HepG2 (cell line): ENCODE data around the gene PLCB4. TPM values are rescaled to one million over a fixed set of nuclear protein-coding genes. Genes with fewer than 3 reads are reported as not detected.

Source experiments
- CBX5 ChIP-seq: sonication (generic); formaldehyde crosslinking; IDR thresholded peaks from 2 replicates; pipeline ENCODE4 v1.4.0; 2020; ENCODE audit warnings: missing genetic modification reagents, borderline replicate concordance
- FOXC1 ChIP-seq: sonication (generic); formaldehyde crosslinking; IDR thresholded peaks from 2 replicates; pipeline ENCODE4 v1.8.0; 2022; ENCODE audit warnings: mild to moderate bottlenecking, missing genetic modification reagents, borderline replicate concordance
- HMG20B ChIP-seq: conservative IDR thresholded peaks from 2 replicates; pipeline ENCODE4 v1.6.1; 2016; ENCODE audit warnings: missing genetic modification reagents, missing compliant biosample characterization
- HNRNPH1 ChIP-seq: fragments of 200-400 bp; formaldehyde crosslinking; optimal IDR thresholded peaks from 2 replicates; pipeline ENCODE3; 2017; ENCODE audit warnings: mild to moderate bottlenecking, low read depth, low read length
- ISL2 ChIP-seq: sonication (generic); formaldehyde crosslinking; IDR thresholded peaks from 2 replicates; pipeline ENCODE4 v1.5.0; 2020; ENCODE audit warnings: missing genetic modification reagents
- KLF9 ChIP-seq: IDR thresholded peaks from 2 replicates; pipeline ENCODE4 v1.6.1; 2016; ENCODE audit warnings: low read depth
- MIER2 ChIP-seq: IDR thresholded peaks from 2 replicates; pipeline ENCODE4 v1.6.1; 2016; ENCODE audit warnings: missing biosample characterization, missing genetic modification reagents
- NFE2L1 ChIP-seq: sonication (generic); formaldehyde crosslinking; IDR thresholded peaks from 2 replicates; pipeline ENCODE4 v1.4.0; 2020; ENCODE audit warnings: missing genetic modification reagents, mild to moderate bottlenecking, borderline replicate concordance
- NFKB2 ChIP-seq: sonication (generic); formaldehyde crosslinking; IDR thresholded peaks from 2 replicates; pipeline ENCODE4 v1.4.0; 2020; ENCODE audit warnings: missing genetic modification reagents, borderline replicate concordance
- POLR2G ChIP-seq: fragments of 200-400 bp; formaldehyde crosslinking; IDR thresholded peaks from 2 replicates; pipeline ENCODE4 v1.6.1; 2018; ENCODE audit warnings: mild to moderate bottlenecking, low read depth, low read length, moderate library complexity
- PRMT3 ChIP-seq: sonication (generic); formaldehyde crosslinking; IDR thresholded peaks from 2 replicates; pipeline ENCODE4 v1.8.1; 2022; ENCODE audit warnings: low read depth, mild to moderate bottlenecking, moderate library complexity, missing genetic modification reagents, borderline replicate concordance
- STAG1 ChIP-seq: sonication (generic); formaldehyde crosslinking; IDR thresholded peaks from 2 replicates; pipeline ENCODE4 v1.4.0; 2020; ENCODE audit warnings: missing genetic modification reagents
- TGIF2 ChIP-seq: IDR thresholded peaks from 2 replicates; pipeline ENCODE4 v1.6.1; 2016; ENCODE audit warnings: control low read depth, missing compliant biosample characterization
- TSC22D2 ChIP-seq: sonication (generic); formaldehyde crosslinking; IDR thresholded peaks from 2 replicates; pipeline ENCODE4 v1.5.1; 2020; ENCODE audit warnings: missing genetic modification reagents, mild to moderate bottlenecking, borderline replicate concordance
- ZBTB7A ChIP-seq: sonication (generic); formaldehyde crosslinking; IDR thresholded peaks from 2 replicates; pipeline ENCODE4 v1.8.0; 2022; ENCODE audit warnings: mild to moderate bottlenecking, missing genetic modification reagents
- ZBTB7B ChIP-seq: sonication (generic); formaldehyde crosslinking; IDR thresholded peaks from 2 replicates; pipeline ENCODE4 v1.4.0; 2020; ENCODE audit warnings: missing genetic modification reagents
- ZNF12 ChIP-seq: sonication (generic); formaldehyde crosslinking; IDR thresholded peaks from 2 replicates; pipeline ENCODE4 v1.5.0; 2020; ENCODE audit warnings: missing genetic modification reagents
- ZNF124 ChIP-seq: sonication (generic); formaldehyde crosslinking; IDR thresholded peaks from 2 replicates; pipeline ENCODE4 v1.4.0; 2020; ENCODE audit warnings: missing genetic modification reagents
- ZNF530 ChIP-seq: sonication (generic); formaldehyde crosslinking; IDR thresholded peaks from 2 replicates; pipeline ENCODE4 v1.5.0; 2020; ENCODE audit warnings: low read depth, mild to moderate bottlenecking, missing genetic modification reagents
- ZNF570 ChIP-seq: sonication (generic); formaldehyde crosslinking; IDR thresholded peaks from 2 replicates; pipeline ENCODE4 v1.4.0; 2020; ENCODE audit warnings: mild to moderate bottlenecking, missing genetic modification reagents, borderline replicate concordance
- polyA plus RNA-seq, 8 experiments: library from polyadenylated mRNA; depleted of rRNA in 3 of 8; stranded (reverse) in 7 of 8; unstranded in 1 of 8; fragments of >200 nt; fragmentation: Illumina TruSeq in 4 of 8; extraction: Trizol in 4 of 8; gene quantifications; 2 replicates each; pipeline versions ENCODE4 v1.2.1 to v1.2.3, GENCODE V29; 2011 to 2016; ENCODE audit warnings: low read depth in 4 of 8, missing spikeins in 1 of 8, mixed read lengths in 1 of 8; ENCODE audit not compliant: insufficient read depth in 1 of 8
- total RNA-seq, 5 experiments: library from RNA; depleted of rRNA; stranded (reverse); fragments of >200 nt; fragmentation: Illumina TruSeq; extraction: Trizol; gene quantifications; 2 replicates each; pipeline ENCODE4 v1.2.3, GENCODE V29; 2016; ENCODE audit warnings: low read depth in 1 of 5
- TF ChIP-seq, protein P1 (sequence below): IDR thresholded peaks from 2 replicates; pipeline ENCODE4 v1.6.1; 2016; ENCODE audit warnings: control low read depth
- TF ChIP-seq, protein P2 (sequence below): sonication (generic); formaldehyde crosslinking; IDR thresholded peaks from 2 replicates; pipeline ENCODE4 v1.5.1; 2020; ENCODE audit warnings: mild to moderate bottlenecking, moderate library complexity, missing genetic modification reagents
- TF ChIP-seq, protein P3 (sequence below): sonication (generic); formaldehyde crosslinking; IDR thresholded peaks from 2 replicates; pipeline ENCODE4 v1.4.0; 2020; ENCODE audit warnings: missing genetic modification reagents
- TF ChIP-seq, protein P4 (sequence below): sonication (generic); formaldehyde crosslinking; IDR thresholded peaks from 2 replicates; pipeline ENCODE4 v1.5.1; 2020; ENCODE audit warnings: missing genetic modification reagents, mild to moderate bottlenecking, borderline replicate concordance
- TF ChIP-seq, protein P5 (sequence below): IDR thresholded peaks from 2 replicates; pipeline ENCODE4 v1.6.1; 2016; ENCODE audit warnings: mild to moderate bottlenecking

PLCB4 gene
- total and polyA plus RNA-seq, 2 of the 13 experiments (the other 11 are each of a cell fraction or from before 2014, with no cell fraction given), result 0.01 TPM; not detected in 1

DNA sequence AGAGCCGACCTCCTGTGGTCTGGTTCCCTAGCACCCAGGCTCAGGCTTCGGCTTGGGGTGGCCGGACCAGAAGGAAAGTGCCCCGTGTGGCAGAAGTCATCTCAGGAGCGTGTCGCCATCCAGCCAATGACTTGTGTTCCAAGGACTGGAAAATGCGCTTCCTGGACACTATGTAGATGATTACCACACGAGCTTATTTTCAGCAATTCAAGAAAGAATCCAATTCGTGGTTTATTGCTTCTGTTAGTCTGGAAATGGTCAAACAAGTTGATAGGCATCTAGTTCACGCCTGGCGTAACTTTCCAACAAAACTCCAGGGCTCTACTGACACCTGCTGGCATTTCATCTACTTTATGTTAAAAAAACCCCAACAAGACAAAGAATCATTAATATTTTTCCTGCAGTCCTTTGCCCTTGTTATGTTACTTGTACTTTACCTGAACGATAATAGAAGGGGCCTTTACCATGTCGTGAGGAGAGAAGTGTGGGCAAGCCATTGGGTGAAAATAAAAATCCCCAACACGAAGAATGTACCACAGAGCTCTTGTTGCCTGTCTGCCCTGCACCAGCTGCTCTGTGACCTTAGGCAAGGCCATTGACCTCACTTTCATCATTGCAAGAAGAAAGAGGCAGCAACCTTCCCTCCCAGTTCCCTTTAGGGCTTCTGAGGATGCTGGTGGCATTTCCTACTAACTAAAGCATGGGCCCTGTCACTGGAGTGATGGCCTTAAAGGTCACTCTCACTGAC, 290.8 kb downstream of the PLCB4 start (continued):
- TF ChIP-seq, protein P1, sequence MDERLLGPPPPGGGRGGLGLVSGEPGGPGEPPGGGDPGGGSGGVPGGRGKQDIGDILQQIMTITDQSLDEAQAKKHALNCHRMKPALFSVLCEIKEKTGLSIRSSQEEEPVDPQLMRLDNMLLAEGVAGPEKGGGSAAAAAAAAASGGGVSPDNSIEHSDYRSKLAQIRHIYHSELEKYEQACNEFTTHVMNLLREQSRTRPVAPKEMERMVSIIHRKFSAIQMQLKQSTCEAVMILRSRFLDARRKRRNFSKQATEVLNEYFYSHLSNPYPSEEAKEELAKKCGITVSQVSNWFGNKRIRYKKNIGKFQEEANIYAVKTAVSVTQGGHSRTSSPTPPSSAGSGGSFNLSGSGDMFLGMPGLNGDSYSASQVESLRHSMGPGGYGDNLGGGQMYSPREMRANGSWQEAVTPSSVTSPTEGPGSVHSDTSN, result no peak
- TF ChIP-seq NFKB2 (CRISPR knock-in tag) (no peak), PRMT3 (CRISPR knock-in tag) (no peak), CBX5 (CRISPR knock-in tag) (0 out of 2 replicates have a peak, but pooled peaks have one; percentile 46), ZNF12 (no peak), ZNF124 (CRISPR knock-in tag) (0 out of 2 replicates have a peak, but pooled peaks have one; percentile 37), NFE2L1 (no peak), HNRNPH1 (no peak), HMG20B (CRISPR knock-in tag) (no peak), ZNF530 (CRISPR knock-in tag) (no peak), FOXC1 (CRISPR knock-in tag) (0 out of 2 replicates have a peak, but pooled peaks have one; percentile 61), ISL2 (CRISPR knock-in tag) (no peak), KLF9 (CRISPR knock-in tag) (no peak), MIER2 (CRISPR knock-in tag) (peak; percentile 50; the same call in 1 of the 2 replicates), ZBTB7A (CRISPR knock-in tag) (no peak), STAG1 (CRISPR knock-in tag) (peak; percentile 95), TSC22D2 (peak; percentile 34; the same call in 1 of the 2 replicates), POLR2G (no peak), ZBTB7B (CRISPR knock-in tag) (no peak), ZNF570 (CRISPR knock-in tag) (no peak), TGIF2 (CRISPR knock-in tag) (no peak)
- TF ChIP-seq, protein P2, sequence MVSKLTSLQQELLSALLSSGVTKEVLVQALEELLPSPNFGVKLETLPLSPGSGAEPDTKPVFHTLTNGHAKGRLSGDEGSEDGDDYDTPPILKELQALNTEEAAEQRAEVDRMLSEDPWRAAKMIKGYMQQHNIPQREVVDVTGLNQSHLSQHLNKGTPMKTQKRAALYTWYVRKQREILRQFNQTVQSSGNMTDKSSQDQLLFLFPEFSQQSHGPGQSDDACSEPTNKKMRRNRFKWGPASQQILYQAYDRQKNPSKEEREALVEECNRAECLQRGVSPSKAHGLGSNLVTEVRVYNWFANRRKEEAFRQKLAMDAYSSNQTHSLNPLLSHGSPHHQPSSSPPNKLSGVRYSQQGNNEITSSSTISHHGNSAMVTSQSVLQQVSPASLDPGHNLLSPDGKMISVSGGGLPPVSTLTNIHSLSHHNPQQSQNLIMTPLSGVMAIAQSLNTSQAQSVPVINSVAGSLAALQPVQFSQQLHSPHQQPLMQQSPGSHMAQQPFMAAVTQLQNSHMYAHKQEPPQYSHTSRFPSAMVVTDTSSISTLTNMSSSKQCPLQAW (CRISPR knock-in tag), result peak; percentile 29; the same call in 1 of the 2 replicates
- TF ChIP-seq, protein P3, sequence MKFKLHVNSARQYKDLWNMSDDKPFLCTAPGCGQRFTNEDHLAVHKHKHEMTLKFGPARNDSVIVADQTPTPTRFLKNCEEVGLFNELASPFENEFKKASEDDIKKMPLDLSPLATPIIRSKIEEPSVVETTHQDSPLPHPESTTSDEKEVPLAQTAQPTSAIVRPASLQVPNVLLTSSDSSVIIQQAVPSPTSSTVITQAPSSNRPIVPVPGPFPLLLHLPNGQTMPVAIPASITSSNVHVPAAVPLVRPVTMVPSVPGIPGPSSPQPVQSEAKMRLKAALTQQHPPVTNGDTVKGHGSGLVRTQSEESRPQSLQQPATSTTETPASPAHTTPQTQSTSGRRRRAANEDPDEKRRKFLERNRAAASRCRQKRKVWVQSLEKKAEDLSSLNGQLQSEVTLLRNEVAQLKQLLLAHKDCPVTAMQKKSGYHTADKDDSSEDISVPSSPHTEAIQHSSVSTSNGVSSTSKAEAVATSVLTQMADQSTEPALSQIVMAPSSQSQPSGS (CRISPR knock-in tag), result no peak
- TF ChIP-seq, protein P4, sequence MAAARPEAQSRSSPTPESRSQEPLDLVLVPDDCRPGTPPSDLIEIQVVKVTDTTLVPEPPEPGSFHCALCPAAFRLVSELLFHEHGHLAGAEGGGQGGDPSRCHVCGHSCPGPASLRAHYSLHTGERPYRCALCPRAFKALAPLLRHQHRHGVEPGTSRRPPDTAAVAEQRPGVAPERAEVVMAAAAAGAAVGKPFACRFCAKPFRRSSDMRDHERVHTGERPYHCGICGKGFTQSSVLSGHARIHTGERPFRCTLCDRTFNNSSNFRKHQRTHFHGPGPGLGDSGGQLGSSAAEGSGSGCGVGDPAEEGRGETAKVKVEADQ (CRISPR knock-in tag), result no peak
- TF ChIP-seq, protein P5, sequence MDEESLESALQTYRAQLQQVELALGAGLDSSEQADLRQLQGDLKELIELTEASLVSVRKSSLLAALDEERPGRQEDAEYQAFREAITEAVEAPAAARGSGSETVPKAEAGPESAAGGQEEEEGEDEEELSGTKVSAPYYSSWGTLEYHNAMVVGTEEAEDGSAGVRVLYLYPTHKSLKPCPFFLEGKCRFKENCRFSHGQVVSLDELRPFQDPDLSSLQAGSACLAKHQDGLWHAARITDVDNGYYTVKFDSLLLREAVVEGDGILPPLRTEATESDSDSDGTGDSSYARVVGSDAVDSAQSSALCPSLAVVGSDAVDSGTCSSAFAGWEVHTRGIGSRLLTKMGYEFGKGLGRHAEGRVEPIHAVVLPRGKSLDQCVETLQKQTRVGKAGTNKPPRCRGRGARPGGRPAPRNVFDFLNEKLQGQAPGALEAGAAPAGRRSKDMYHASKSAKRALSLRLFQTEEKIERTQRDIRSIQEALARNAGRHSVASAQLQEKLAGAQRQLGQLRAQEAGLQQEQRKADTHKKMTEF (CRISPR knock-in tag), result 0 out of 2 replicates have a peak, but pooled peaks have one; percentile 37
